Psoas muscle (tissue), 8 donors: ENCODE measurements around the gene HPGDS. TPM values are rescaled to one million over a fixed set of nuclear protein-coding genes. Genes with fewer than 3 reads are reported as not detected.

Source experiments
- ATAC-seq, 4 donors: fragments of 200-7000 bp; cut with Tn5 transposase; one replicate each; pipeline ENCODE4 v1.9.1; 2020; ENCODE audit warnings: moderate library complexity in 3 of 4, mild to moderate bottlenecking in 2 of 4
- DNase-seq, 2 donors: peaks; one replicate each; pipeline ENCODE4 v3.0.0-alpha.2; 2020
- H3K27ac ChIP-seq: fragments of 200-600 bp; one replicate; pipeline ENCODE4 v1.8.0; 2022
- H3K27me3 ChIP-seq, 3 donors: fragments of 200-600 bp in 1 of 3; one replicate each; pipeline versions ENCODE4 v1.6.1 to v1.8.0; 2013 to 2022; ENCODE audit warnings: low read length in 2 of 3, mild to moderate bottlenecking in 2 of 3, moderate library complexity in 1 of 3; ENCODE audit not compliant: insufficient read depth in 3 of 3
- H3K36me3 ChIP-seq, 2 donors: fragments of 200-600 bp in 1 of 2; one replicate each; pipeline versions ENCODE4 v1.6.1 to v1.8.0; 2013 to 2022; ENCODE audit warnings: low read depth in 1 of 2, mild to moderate bottlenecking in 1 of 2, moderate library complexity in 1 of 2; ENCODE audit not compliant: insufficient read depth in 1 of 2
- H3K4me1 ChIP-seq: fragments of 200-600 bp; one replicate; pipeline ENCODE4 v1.8.0; 2022
- H3K4me3 ChIP-seq: fragments of 200-600 bp; one replicate; pipeline ENCODE4 v1.8.0; 2022; ENCODE audit warnings: mild to moderate bottlenecking
- H3K9me3 ChIP-seq: fragments of 200-600 bp; one replicate; pipeline ENCODE4 v1.8.0; 2022
- WGBS, 3 donors: extraction: QIAGEN DNeasy Blood & Tissue Kit; methylation state at CpG; one replicate each; pipeline versions ENCODE4 v1.1.6 to v1.1.7; 2013; 5-methylcytosine and 5-hydroxymethylcytosine counted together
- intact Hi-C, 2 donors: fragments of 100-400 bp; cut with DNase I; formaldehyde crosslinking; loops; one replicate each; pipeline versions ENCODE4 v1.11.0 to v1.14.2; 2022
- polyA plus RNA-seq, 3 donors: library from polyadenylated mRNA; stranded (reverse); fragments of 200-250 nt; gene quantifications; one replicate each; pipeline ENCODE4 v1.2.3, GENCODE V29; 2013
- total RNA-seq, 4 donors: library from RNA; stranded (reverse); fragmentation: NEBNext Ultra II Directional in 2 of 4; extraction: Animal tissue kit (Norgen Biotek cat#: 25700) in 2 of 4; gene quantifications; one replicate each; pipeline versions ENCODE4 v1.2.1 to v1.2.4, GENCODE V29; 2021 to 2023
- TF ChIP-seq, protein P1 (sequence below): fragments of 200-600 bp; IDR thresholded peaks from one replicate; pipeline ENCODE4 v1.8.0; 2022; ENCODE audit warnings: antibody characterized with exemption
- donor health status: healthy with polysubstance abuse.
- donor health status: DM: no; HTN: no; CAD: no; lungs with moderate emphysema.
- donor health status: Bipolar disorder and iron deficiency.
- donor health status: healthy.
- donor health status: DM: yes; HTN: yes; CAD: no.
- donor health status: DM: no; HTN: no; CAD: no.
- donor health status: DM: no; HTN: no; CAD: no.
- donor health status: DM: yes; HTN: yes; CAD: no.

The HPGDS gene
- total and polyA plus RNA-seq, 7 donors, result 0.06 to 0.79 (median 0.39) TPM

DNA sequence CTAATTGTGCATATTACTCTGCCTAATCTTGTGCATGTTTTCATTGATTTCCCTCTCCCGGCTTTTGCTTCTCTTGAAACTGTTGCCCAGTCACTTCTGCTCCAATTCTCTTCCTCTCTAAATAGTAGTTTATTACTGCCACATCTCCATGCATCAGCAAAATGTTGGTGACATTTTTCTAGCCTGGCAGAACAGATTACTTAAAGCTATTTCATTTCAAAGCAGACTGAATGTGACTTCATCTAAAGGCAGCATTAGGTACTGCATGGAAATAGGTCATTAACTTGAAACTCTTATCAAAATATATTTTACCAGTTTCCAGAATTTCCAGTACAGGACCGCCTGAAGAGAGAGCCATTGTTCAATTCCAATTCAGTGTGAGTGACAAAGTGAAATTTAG lies 52.4 kb downstream of the HPGDS start:
- Histone ChIP-seq H3K27ac (no peak overlapping the region), H3K27me3 (no peaks in the 10 kb centered on the region), H3K9me3 (no peaks in the 10 kb centered on the region), H3K4me1 (no peaks in the 10 kb centered on the region), H3K4me3 (no peak overlapping the region), H3K36me3 (peaks cover 0 to 68% of the 10 kb centered on the region in 2 donors)
- DNase-seq (no peak), ATAC-seq (no peak)
- intact Hi-C loops, result no loop called here
- TF ChIP-seq, protein P1, sequence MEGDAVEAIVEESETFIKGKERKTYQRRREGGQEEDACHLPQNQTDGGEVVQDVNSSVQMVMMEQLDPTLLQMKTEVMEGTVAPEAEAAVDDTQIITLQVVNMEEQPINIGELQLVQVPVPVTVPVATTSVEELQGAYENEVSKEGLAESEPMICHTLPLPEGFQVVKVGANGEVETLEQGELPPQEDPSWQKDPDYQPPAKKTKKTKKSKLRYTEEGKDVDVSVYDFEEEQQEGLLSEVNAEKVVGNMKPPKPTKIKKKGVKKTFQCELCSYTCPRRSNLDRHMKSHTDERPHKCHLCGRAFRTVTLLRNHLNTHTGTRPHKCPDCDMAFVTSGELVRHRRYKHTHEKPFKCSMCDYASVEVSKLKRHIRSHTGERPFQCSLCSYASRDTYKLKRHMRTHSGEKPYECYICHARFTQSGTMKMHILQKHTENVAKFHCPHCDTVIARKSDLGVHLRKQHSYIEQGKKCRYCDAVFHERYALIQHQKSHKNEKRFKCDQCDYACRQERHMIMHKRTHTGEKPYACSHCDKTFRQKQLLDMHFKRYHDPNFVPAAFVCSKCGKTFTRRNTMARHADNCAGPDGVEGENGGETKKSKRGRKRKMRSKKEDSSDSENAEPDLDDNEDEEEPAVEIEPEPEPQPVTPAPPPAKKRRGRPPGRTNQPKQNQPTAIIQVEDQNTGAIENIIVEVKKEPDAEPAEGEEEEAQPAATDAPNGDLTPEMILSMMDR, result no peak
- 92 to 95% (median 94%) methylated on average over 2 of the region's 2 CpGs for WGBS, 3 donors

DNA sequence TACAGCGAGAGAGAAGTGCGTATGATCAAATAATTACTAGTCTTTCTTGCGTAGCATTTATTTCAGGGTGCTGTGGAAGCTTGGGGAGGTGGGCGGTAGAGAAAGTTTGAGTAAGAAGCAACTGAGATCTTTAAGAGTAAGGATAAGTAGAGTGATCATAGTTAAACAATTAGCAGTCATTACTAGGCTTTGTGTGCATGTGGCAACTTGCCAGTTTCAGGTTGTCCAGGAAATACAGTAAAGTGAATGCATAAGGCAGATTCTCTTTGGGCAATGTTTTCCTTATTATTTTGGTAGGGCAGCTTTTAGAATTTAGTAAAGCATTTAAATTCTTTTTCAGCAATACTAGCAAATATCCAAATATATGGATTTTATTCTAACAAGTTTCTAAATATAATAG lies 57.0 kb downstream of the HPGDS start:
- intact Hi-C loops, result no loop called here

DNA sequence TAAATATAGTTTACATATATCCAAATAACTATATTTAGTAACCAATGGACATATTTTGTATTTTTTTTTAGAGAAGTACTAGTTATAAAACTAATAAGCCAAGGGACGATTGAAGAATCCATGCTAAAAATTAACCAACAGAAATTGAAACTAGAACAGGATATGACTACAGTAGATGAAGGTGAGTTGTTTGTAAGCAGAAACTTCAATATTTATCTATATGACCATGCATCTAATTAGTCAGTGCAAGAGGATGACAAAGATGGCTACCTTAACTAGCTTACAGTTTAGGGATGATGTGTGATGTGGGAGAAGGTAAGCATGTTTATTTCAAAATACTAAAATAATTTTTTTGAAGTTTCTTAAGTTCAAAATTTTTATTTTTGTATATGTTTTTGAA lies 57.7 kb downstream of the HPGDS start:
- no peaks in the 10 kb centered on the region for H3K9me3 ChIP-seq
- no peaks in the 10 kb centered on the region for H3K4me1 ChIP-seq
- 81 to 93% (median 84%) methylated on average over 1 of the region's 1 CpG for WGBS, 3 donors
- H3K27me3 ChIP-seq, result no peaks in the 10 kb centered on the region
- TF ChIP-seq, protein P1, result no peak
- H3K36me3 ChIP-seq, result peaks cover 0 to 83% of the 10 kb centered on the region in 2 donors
- no peak overlapping the region for H3K4me3 ChIP-seq
- intact Hi-C loops, result no loop called here
- DNase-seq (no peak), ATAC-seq (no peak)
- H3K27ac ChIP-seq, result no peak overlapping the region

More for the DNA sequence above, 57.0 kb downstream of the HPGDS start:
- WGBS, 3 donors, result 87 to 97% (median 95%) methylated on average over 4 of the region's 4 CpGs
- H3K27ac ChIP-seq, result no peak overlapping the region
- no peak overlapping the region for H3K4me3 ChIP-seq
- H3K4me1 ChIP-seq, result no peaks in the 10 kb centered on the region
- ATAC-seq (no peak), DNase-seq (no peak)
- no peaks in the 10 kb centered on the region for H3K27me3 ChIP-seq
- TF ChIP-seq, protein P1, result no peak
- H3K9me3 ChIP-seq, result no peaks in the 10 kb centered on the region
- H3K36me3 ChIP-seq, result peaks cover 0 to 80% of the 10 kb centered on the region in 2 donors

DNA sequence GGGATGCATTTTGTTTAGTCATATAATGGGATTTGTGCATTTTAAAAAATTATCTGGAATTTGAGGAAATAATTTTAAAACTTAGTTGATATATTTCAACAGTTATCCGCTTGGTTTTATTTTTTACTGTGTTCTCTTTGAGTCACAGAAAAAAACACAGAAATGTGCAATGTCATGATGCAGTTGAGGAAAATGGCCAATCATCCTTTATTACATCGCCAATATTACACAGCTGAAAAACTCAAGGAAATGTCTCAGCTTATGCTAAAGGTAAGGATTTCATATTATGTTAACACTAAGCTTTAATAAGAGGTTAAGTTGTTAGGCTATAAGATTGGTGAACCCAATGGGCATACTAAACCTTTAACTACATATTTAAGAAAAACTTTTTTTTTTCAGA lies 63.9 kb downstream of the HPGDS start:
- Histone ChIP-seq H3K4me1 (no peaks in the 10 kb centered on the region), H3K9me3 (no peaks in the 10 kb centered on the region), H3K27me3 (no peaks in the 10 kb centered on the region), H3K4me3 (no peak overlapping the region), H3K36me3 (peaks cover 6 to 95% of the 10 kb centered on the region in 2 donors), H3K27ac (no peak overlapping the region)
- TF ChIP-seq, protein P1, result no peak
- no peak for DNase-seq
- WGBS, 3 donors, result 97 to 98% (median 97%) methylated on average over 2 of the region's 2 CpGs
- intact Hi-C loops, result no loop called here
- ATAC-seq, result no peak

DNA sequence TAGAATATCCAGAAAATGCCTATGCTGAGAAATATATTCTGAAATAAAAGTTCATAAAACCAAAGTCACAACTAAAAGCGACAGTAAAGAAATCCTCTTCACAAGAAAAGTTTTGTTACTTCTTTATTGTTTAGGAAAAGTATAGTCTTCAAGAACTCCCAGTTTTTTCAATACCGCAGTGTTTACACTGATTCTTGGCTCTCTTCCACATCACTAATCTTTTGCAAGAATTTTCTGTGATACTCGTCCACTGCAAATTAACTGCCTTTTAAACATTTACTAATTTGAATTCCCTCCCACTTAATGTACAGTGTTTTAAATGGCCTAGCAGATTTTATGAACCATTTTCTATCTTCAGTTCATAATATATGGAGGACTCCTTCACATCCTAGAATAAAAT lies 65.1 kb downstream of the HPGDS start:
- WGBS, 3 donors, result 86 to 94% (median 93%) methylated on average over 3 of the region's 3 CpGs
- no peak for ATAC-seq
- H3K27ac ChIP-seq, result no peak overlapping the region
- peaks cover 6 to 95% of the 10 kb centered on the region in 2 donors for H3K36me3 ChIP-seq
- TF ChIP-seq, protein P1, result no peak
- H3K9me3 ChIP-seq, result no peaks in the 10 kb centered on the region
- intact Hi-C loops, result no loop called here
- no peak overlapping the region for H3K4me3 ChIP-seq
- H3K27me3 ChIP-seq, result no peaks in the 10 kb centered on the region
- no peaks in the 10 kb centered on the region for H3K4me1 ChIP-seq
- DNase-seq, result no peak
